GM23248 (cell line): ENCODE results near the gene EPG5. TPM values are rescaled to one million over a fixed set of nuclear protein-coding genes. Genes with fewer than 3 reads are reported as not detected.

Experiments used
- DNase-seq: peaks from one replicate; pipeline ENCODE4 v3.0.0-alpha.2; 2015
- H2AFZ ChIP-seq: fragments of 200-600 bp; sonication (generic); 2 replicates; pipeline ENCODE4 v1.6.1; 2016; ENCODE audit warnings: antibody characterized with exemption
- H3F3A ChIP-seq: fragments of 200-600 bp; sonication (generic); 2 replicates; pipeline ENCODE4 v1.6.1; 2016; ENCODE audit warnings: mild to moderate bottlenecking, antibody characterized with exemption, mixed run types; ENCODE audit not compliant: insufficient read depth
- H3K27ac ChIP-seq: fragments of 200-600 bp; sonication (generic); 2 replicates; pipeline ENCODE4 v1.5.1; 2016; ENCODE audit warnings: mild to moderate bottlenecking
- H3K27me3 ChIP-seq: fragments of 200-600 bp; sonication (generic); replicated peaks from 2 replicates; pipeline ENCODE4 v1.6.1; 2016; ENCODE audit warnings: mild to moderate bottlenecking; ENCODE audit not compliant: insufficient read depth
- H3K36me3 ChIP-seq: fragments of 200-600 bp; sonication (generic); 2 replicates; pipeline ENCODE4 v1.6.1; 2016; ENCODE audit warnings: low read depth, mild to moderate bottlenecking
- H3K4me1 ChIP-seq: fragments of 200-600 bp; sonication (generic); 2 replicates; pipeline ENCODE4 v1.6.1; 2016; ENCODE audit warnings: mild to moderate bottlenecking; ENCODE audit not compliant: insufficient read depth
- H3K4me2 ChIP-seq: fragments of 200-600 bp; sonication (generic); one replicate; pipeline ENCODE4 v1.6.1; 2016; ENCODE audit warnings: mild to moderate bottlenecking; ENCODE audit not compliant: unreplicated experiment
- H3K4me3 ChIP-seq: fragments of 200-600 bp; sonication (generic); 2 replicates; pipeline ENCODE4 v1.5.1; 2016; ENCODE audit warnings: mild to moderate bottlenecking
- H3K79me2 ChIP-seq: fragments of 200-600 bp; sonication (generic); 2 replicates; pipeline ENCODE4 v1.6.1; 2016; ENCODE audit warnings: mild to moderate bottlenecking; ENCODE audit not compliant: insufficient read depth
- H3K9ac ChIP-seq: fragments of 200-600 bp; sonication (generic); 2 replicates; pipeline ENCODE4 v1.6.1; 2016; ENCODE audit warnings: mild to moderate bottlenecking
- H3K9me2 ChIP-seq: fragments of 200-600 bp; sonication (generic); 2 replicates; pipeline ENCODE4 v1.6.1; 2016; ENCODE audit warnings: mixed run types, mild to moderate bottlenecking, moderate library complexity; ENCODE audit not compliant: insufficient read depth
- H3K9me3 ChIP-seq: fragments of 200-600 bp; sonication (generic); one replicate; pipeline ENCODE4 v1.6.1; 2017; ENCODE audit warnings: low read depth
- H4K20me1 ChIP-seq: fragments of 200-600 bp; sonication (generic); 2 replicates; pipeline ENCODE4 v1.6.0; 2016; ENCODE audit not compliant: insufficient read depth
- EZH2 ChIP-seq: fragments of 200-600 bp; sonication (generic); IDR thresholded peaks from 2 replicates; pipeline ENCODE4 v1.6.1; 2018; ENCODE audit warnings: antibody characterized with exemption, mild to moderate bottlenecking; ENCODE audit not compliant: insufficient read depth, poor library complexity, severe bottlenecking
- EZH2phosphoT487 ChIP-seq: fragments of 200-600 bp; sonication (generic); IDR thresholded peaks from 2 replicates; pipeline ENCODE4 v1.6.1; 2018; ENCODE audit warnings: antibody characterized with exemption, moderate library complexity, mild to moderate bottlenecking, low read depth; ENCODE audit not compliant: insufficient read depth
- WGBS, 2 experiments: methylation state at CpG; one replicate each; pipeline ENCODE4 v1.1.6; 2015 to 2017; ENCODE audit warnings: low lambda C conversion rate in 2 of 2, low coverage in 1 of 2; ENCODE audit errors: missing lambda C conversion rate in 2 of 2; 5-methylcytosine and 5-hydroxymethylcytosine counted together
- in situ Hi-C: fragments of 300-500 bp; cut with MboI; formaldehyde crosslinking; loops from 2 replicates; pipeline ENCODE4 v1.15.0; 2020
- polyA plus RNA-seq: library from polyadenylated mRNA; unstranded; fragments of >200 nt; fragmentation: Nextera tagmentation; extraction: Ambion mirVana; gene quantifications from 2 replicates; pipeline ENCODE4 v1.2.1, GENCODE V29; 2016
- total RNA-seq: library from RNA; depleted of rRNA; stranded (reverse); fragments of >200 nt; shearing (Covaris generic); gene quantifications from 2 replicates; pipeline ENCODE4 v1.2.3, GENCODE V29; 2014

The EPG5 gene
- total and polyA plus RNA-seq, 2 experiments from 2014 or later = 22.0 to 77.7 TPM

GRCh38 chr18:46009125-46009840 is 42.2 kb upstream of the EPG5 start:
- Histone ChIP-seq H3K4me2 (no peak overlapping the region), H4K20me1 (no peaks in the 10 kb centered on the region), H3K9me3 (no peaks in the 10 kb centered on the region), H3K36me3 (peaks cover 3% of the 10 kb centered on the region), H3K27me3 (no peaks in the 10 kb centered on the region), H3K27ac (no peak overlapping the region), H3K9ac (no peak overlapping the region), H3F3A (no peaks in the 10 kb centered on the region), H3K79me2 (no peaks in the 10 kb centered on the region), H2AFZ (no peak overlapping the region), H3K4me3 (no peak overlapping the region), H3K9me2 (no peaks in the 10 kb centered on the region), H3K4me1 (no peaks in the 10 kb centered on the region)
- TF ChIP-seq EZH2phosphoT487 (no peak), EZH2 (no peak)
- in situ Hi-C loops = no loop called here
- DNase-seq = no peak
- WGBS, 2 experiments = 92 to 93% methylated on average over 5 of the region's 5 CpGs

GRCh38 chr18:46008531-46008930 is 41.4 kb upstream of the EPG5 start:
- in situ Hi-C loops = no loop called here
- Histone ChIP-seq H4K20me1 (no peaks in the 10 kb centered on the region), H3K9me3 (no peaks in the 10 kb centered on the region), H3K9me2 (no peaks in the 10 kb centered on the region), H3K36me3 (peaks cover 3% of the 10 kb centered on the region), H3K4me3 (no peak overlapping the region), H2AFZ (no peak overlapping the region), H3K4me1 (no peaks in the 10 kb centered on the region), H3K4me2 (no peak overlapping the region), H3K27me3 (no peaks in the 10 kb centered on the region), H3K9ac (no peak overlapping the region), H3K79me2 (no peaks in the 10 kb centered on the region), H3F3A (no peaks in the 10 kb centered on the region), H3K27ac (no peak overlapping the region)
- TF ChIP-seq EZH2 (no peak), EZH2phosphoT487 (no peak)
- DNase-seq = no peak
- WGBS, 2 experiments = 90 to 94% methylated on average over 8 of the region's 8 CpGs

- TF ChIP-seq EZH2 = no peak
- TF ChIP-seq EZH2phosphoT487 = no peak
- Histone ChIP-seq H3K36me3 (peaks cover 3% of the 10 kb centered on the region), H3F3A (no peaks in the 10 kb centered on the region), H3K27ac (no peak overlapping the region), H3K9ac (no peak overlapping the region), H3K79me2 (no peaks in the 10 kb centered on the region), H2AFZ (no peak overlapping the region), H3K9me2 (no peaks in the 10 kb centered on the region), H3K4me3 (no peak overlapping the region), H3K27me3 (no peaks in the 10 kb centered on the region), H3K4me2 (no peak overlapping the region), H3K4me1 (no peaks in the 10 kb centered on the region), H3K9me3 (no peaks in the 10 kb centered on the region), H4K20me1 (no peaks in the 10 kb centered on the region)
- in situ Hi-C loops = no loop called here
- 82 to 88% methylated on average over 5 of the region's 5 CpGs for WGBS, 2 experiments
- DNase-seq = no peak
Measured at GRCh38 chr18:46007165-46007564, 40.0 kb upstream of the EPG5 start.

GRCh38 chr18:46002934-46003333 is 35.8 kb upstream of the EPG5 start:
- Histone ChIP-seq H3K4me1 (no peaks in the 10 kb centered on the region), H3K9me2 (no peaks in the 10 kb centered on the region), H3K27ac (no peak overlapping the region), H3K4me2 (no peak overlapping the region), H3K27me3 (no peaks in the 10 kb centered on the region), H3K9me3 (no peaks in the 10 kb centered on the region), H3K9ac (no peak overlapping the region), H3K79me2 (no peaks in the 10 kb centered on the region), H2AFZ (no peak overlapping the region), H3K4me3 (no peak overlapping the region), H3K36me3 (peaks cover 3% of the 10 kb centered on the region), H3F3A (no peaks in the 10 kb centered on the region), H4K20me1 (no peaks in the 10 kb centered on the region)
- TF ChIP-seq EZH2 (no peak), EZH2phosphoT487 (no peak)
- in situ Hi-C loops = no loop called here
- 94 to 100% methylated on average over 1 of the region's 1 CpG for WGBS, 2 experiments
- no peak for DNase-seq

- H3K36me3 ChIP-seq = peaks cover 3% of the 10 kb centered on the region
- H3K4me3 ChIP-seq = no peak overlapping the region
- no peaks in the 10 kb centered on the region for H3K9me3 ChIP-seq
- no peak overlapping the region for H3K27ac ChIP-seq
- H3K4me2 ChIP-seq = no peak overlapping the region
- in situ Hi-C loops = no loop called here
- no peak for TF ChIP-seq EZH2phosphoT487
- TF ChIP-seq EZH2 = no peak
- DNase-seq = no peak
- no peaks in the 10 kb centered on the region for H3K27me3 ChIP-seq
- no peaks in the 10 kb centered on the region for H3K4me1 ChIP-seq
- H3K9me2 ChIP-seq = no peaks in the 10 kb centered on the region
- 90 to 94% methylated on average over 2 of the region's 2 CpGs for WGBS, 2 experiments
- no peaks in the 10 kb centered on the region for H3F3A ChIP-seq
- H3K79me2 ChIP-seq = no peaks in the 10 kb centered on the region
- H2AFZ ChIP-seq = no peak overlapping the region
- H3K9ac ChIP-seq = no peak overlapping the region
- no peaks in the 10 kb centered on the region for H4K20me1 ChIP-seq
Measured at GRCh38 chr18:46001892-46002291, 34.8 kb upstream of the EPG5 start.
